PFSK-1 (cell line): ENCODE data around the gene STARD5.

Source experiments
- POLR2AphosphoS5 ChIP-seq: IDR thresholded peaks from 2 replicates; pipeline ENCODE4 v1.6.1; 2012; ENCODE audit warnings: low read depth, mild to moderate bottlenecking, control low read depth, low read length, moderate library complexity
- TAF1 ChIP-seq: IDR thresholded peaks from 2 replicates; pipeline ENCODE4 v1.6.1; 2012; ENCODE audit warnings: low read length, control low read depth, borderline replicate concordance; ENCODE audit not compliant: insufficient read depth

GRCh38 chr15:81313686-81314085 lies 10.3 kb downstream of the STARD5 start:
- TF ChIP-seq POLR2AphosphoS5 (no peak), TAF1 (no peak)
